H9 (cell line): ENCODE measurements around the gene GADD45A. TPM values are rescaled to one million over a fixed set of nuclear protein-coding genes. Genes with fewer than 3 reads are reported as not detected.

ENCODE experiments used
- DNase-seq: peaks from one replicate; pipeline ENCODE4 v3.0.0-alpha.2; 2017
- H2AFZ ChIP-seq: one replicate; pipeline ENCODE4 v1.6.1; 2013; ENCODE audit warnings: mild to moderate bottlenecking, low read length, control low read depth, moderate library complexity
- H2AK5ac ChIP-seq: 2 replicates; pipeline ENCODE4 v1.6.1; 2013; ENCODE audit warnings: low read length, control low read depth, mixed read lengths; ENCODE audit not compliant: insufficient read length
- H2BK120ac ChIP-seq: one replicate; pipeline ENCODE4 v1.6.1; 2013; ENCODE audit warnings: low read depth, mild to moderate bottlenecking, low read length, control low read depth, inconsistent platforms; ENCODE audit not compliant: poor library complexity, severe bottlenecking
- H2BK12ac ChIP-seq: 2 replicates; pipeline ENCODE4 v1.6.1; 2013; ENCODE audit warnings: low read length, control low read depth, mixed read lengths, low read depth; ENCODE audit not compliant: insufficient read length
- H2BK15ac ChIP-seq: 2 replicates; pipeline ENCODE4 v1.6.1; 2013; ENCODE audit warnings: low read depth, low read length, control low read depth
- H2BK20ac ChIP-seq: one replicate; pipeline ENCODE4 v1.6.1; 2013; ENCODE audit warnings: low read depth, mild to moderate bottlenecking, low read length, control low read depth, inconsistent platforms; ENCODE audit not compliant: poor library complexity, severe bottlenecking
- H2BK5ac ChIP-seq: 2 replicates; pipeline ENCODE4 v1.6.1; 2013; ENCODE audit warnings: low read length, control low read depth, mixed read lengths; ENCODE audit not compliant: insufficient read length
- H3K14ac ChIP-seq: 2 replicates; pipeline ENCODE4 v1.6.1; 2013; ENCODE audit warnings: low read length, control low read depth; ENCODE audit not compliant: insufficient read depth
- H3K18ac ChIP-seq: 2 replicates; pipeline ENCODE4 v1.6.1; 2013; ENCODE audit warnings: low read depth, mild to moderate bottlenecking, mixed read lengths, low read length, control low read depth; ENCODE audit not compliant: insufficient read length
- H3K23ac ChIP-seq: 2 replicates; pipeline ENCODE4 v1.6.1; 2013; ENCODE audit warnings: low read length, control low read depth, mixed read lengths, low read depth; ENCODE audit not compliant: insufficient read length
- H3K23me2 ChIP-seq: 2 replicates; pipeline ENCODE4 v1.6.1; 2013; ENCODE audit warnings: low read depth, mild to moderate bottlenecking, mixed read lengths, low read length, control low read depth; ENCODE audit not compliant: insufficient read length, poor library complexity, severe bottlenecking
- H3K27ac ChIP-seq: 2 replicates; pipeline ENCODE4 v1.5.1; 2013; ENCODE audit warnings: low read length, control low read depth, mixed read lengths, low read depth; ENCODE audit not compliant: insufficient read length
- H3K27me3 ChIP-seq: 2 replicates; pipeline ENCODE4 v1.6.1; 2013; ENCODE audit warnings: low read length, control low read depth, inconsistent platforms; ENCODE audit not compliant: insufficient read depth
- H3K4ac ChIP-seq: 2 replicates; pipeline ENCODE4 v1.6.1; 2013; ENCODE audit warnings: low read depth, mild to moderate bottlenecking, control low read depth, inconsistent platforms, low read length, moderate library complexity
- H3K4me1 ChIP-seq: 2 replicates; pipeline ENCODE4 v1.6.1; 2013; ENCODE audit warnings: low read length, control low read depth, inconsistent platforms; ENCODE audit not compliant: insufficient read depth
- H3K4me2 ChIP-seq: 2 replicates; pipeline ENCODE4 v1.6.1; 2013; ENCODE audit warnings: low read length, control low read depth, mixed read lengths; ENCODE audit not compliant: insufficient read length, insufficient read depth
- H3K56ac ChIP-seq: 2 replicates; pipeline ENCODE4 v1.6.1; 2013; ENCODE audit warnings: low read depth, mild to moderate bottlenecking, mixed read lengths, low read length, control low read depth; ENCODE audit not compliant: insufficient read length
- H3K79me1 ChIP-seq: 2 replicates; pipeline ENCODE4 v1.6.1; 2013; ENCODE audit warnings: low read depth, mild to moderate bottlenecking, moderate library complexity, low read length, control low read depth, inconsistent platforms; ENCODE audit not compliant: insufficient read depth, poor library complexity, severe bottlenecking
- H3K79me2 ChIP-seq: 2 replicates; pipeline ENCODE4 v1.6.1; 2013; ENCODE audit warnings: low read length, control low read depth, inconsistent platforms; ENCODE audit not compliant: insufficient read depth
- H3K9ac ChIP-seq: 2 replicates; pipeline ENCODE4 v1.6.1; 2013; ENCODE audit warnings: low read length, control low read depth, mixed read lengths; ENCODE audit not compliant: insufficient read length; ENCODE audit errors: extremely low read depth
- H3K9me3 ChIP-seq: one replicate; pipeline ENCODE4 v1.6.1; 2013; ENCODE audit warnings: low read depth, low read length, inconsistent platforms; ENCODE audit not compliant: control insufficient read depth
- H3T11ph ChIP-seq: one replicate; pipeline ENCODE4 v1.6.1; 2013; ENCODE audit warnings: mild to moderate bottlenecking, low read length, control low read depth, inconsistent platforms
- H4K20me1 ChIP-seq: one replicate; pipeline ENCODE4 v1.6.1; 2013; ENCODE audit not compliant: control insufficient read depth, insufficient read length, insufficient read depth
- H4K5ac ChIP-seq: 2 replicates; pipeline ENCODE4 v1.6.1; 2013; ENCODE audit warnings: low read depth, mild to moderate bottlenecking, mixed read lengths, low read length, control low read depth; ENCODE audit not compliant: insufficient read length
- H4K8ac ChIP-seq: replicated peaks from 2 replicates; pipeline ENCODE4 v1.6.1; 2013; ENCODE audit warnings: low read length, control low read depth, mixed read lengths, low read depth; ENCODE audit not compliant: insufficient read length
- H4K91ac ChIP-seq: 2 replicates; pipeline ENCODE4 v1.6.1; 2013; ENCODE audit warnings: low read depth, mild to moderate bottlenecking, moderate library complexity, mixed read lengths, low read length, control low read depth; ENCODE audit not compliant: insufficient read length
- H3K27ac Mint-ChIP-seq, 3 experiments: 2 replicates in 2 of 3; 3 replicates in 1 of 3; pipeline ENCODE4 v1.8.0; 2020 to 2021; ENCODE audit warnings: mixed read lengths in 3 of 3, mild to moderate bottlenecking in 1 of 3, moderate library complexity in 1 of 3
- H3K27me3 Mint-ChIP-seq: 2 replicates; pipeline ENCODE4 v1.8.0; 2021; ENCODE audit warnings: low read depth, mild to moderate bottlenecking, moderate library complexity, mixed read lengths
- H3K36me3 Mint-ChIP-seq, 3 experiments: 2 replicates in 2 of 3; 3 replicates in 1 of 3; pipeline ENCODE4 v1.8.0; 2020 to 2021; ENCODE audit warnings: low read depth in 3 of 3, mixed read lengths in 3 of 3; ENCODE audit not compliant: insufficient read depth in 1 of 3
- H3K4me1 Mint-ChIP-seq, 2 experiments: 2 replicates each; pipeline ENCODE4 v1.8.0; 2020; ENCODE audit warnings: mixed read lengths in 2 of 2
- H3K4me3 Mint-ChIP-seq, 2 experiments: 2 replicates in 1 of 2; 3 replicates in 1 of 2; pipeline ENCODE4 v1.8.0; 2020 to 2021; ENCODE audit warnings: mild to moderate bottlenecking in 2 of 2, mixed read lengths in 2 of 2, moderate library complexity in 1 of 2
- H3K9me3 Mint-ChIP-seq, 2 experiments: 2 replicates in 1 of 2; 3 replicates in 1 of 2; pipeline ENCODE4 v1.8.0; 2020; ENCODE audit warnings: mild to moderate bottlenecking in 2 of 2, mixed read lengths in 2 of 2, moderate library complexity in 1 of 2
- WGBS: extraction: QIAGEN DNeasy Blood & Tissue Kit; methylation state at CpG from one replicate; pipeline ENCODE4 v1.1.7; 2013; ENCODE audit warnings: missing lambda C conversion rate, low lambda C conversion rate, mixed read lengths; ENCODE audit not compliant: insufficient read length; ENCODE audit errors: extremely low coverage; 5-methylcytosine and 5-hydroxymethylcytosine counted together
- total RNA-seq: library from RNA; stranded (reverse); gene quantifications from 2 replicates; pipeline ENCODE4 v1.2.1, GENCODE V29; 2021
- TF ChIP-seq, protein P1 (sequence below): fragments of 200-600 bp; sonication (generic); conservative IDR thresholded peaks from 3 replicates; pipeline ENCODE4 v1.8.0; 2021; ENCODE audit warnings: antibody characterized with exemption, mild to moderate bottlenecking

Gene GADD45A
- total RNA-seq, 1 experiment from 2014 or later, result 22.8 TPM

DNA sequence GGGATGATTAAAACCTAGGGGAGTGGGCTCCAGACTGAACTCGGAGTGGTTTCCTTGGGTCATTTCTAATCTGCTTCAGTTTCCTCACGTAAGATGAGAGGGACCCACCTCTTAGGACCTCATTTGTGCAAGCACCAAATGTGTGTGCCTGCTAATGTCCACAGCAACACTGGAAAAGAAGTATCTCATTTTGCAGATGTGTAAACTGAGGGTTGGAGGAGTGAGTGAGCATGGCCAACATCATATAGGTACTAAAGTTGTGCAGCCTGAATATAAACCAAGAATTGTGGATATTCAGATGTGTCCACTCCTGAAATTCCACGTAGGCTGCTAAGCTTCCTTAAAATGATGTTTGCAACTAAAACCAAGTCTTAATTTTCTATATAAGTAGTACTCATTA is 51.7 kb downstream of the GADD45A start:
- peak overlapping the region in 1 of 3 experiments; percentile 86; a peak in 1 of 7 replicates for H3K27ac Mint-ChIP-seq

More for the DNA sequence above, 51.7 kb downstream of the GADD45A start:
- Mint-ChIP-seq H3K36me3 (no peaks in the 10 kb centered on the region), H3K27me3 (no peaks in the 10 kb centered on the region), H3K4me1 (peaks cover 14 to 19% of the 10 kb centered on the region in 2 experiments), H3K4me3 (no peak overlapping the region), H3K9me3 (no peaks in the 10 kb centered on the region; a peak in 1 of 5 replicates)
- H4K20me1 ChIP-seq, result no peaks in the 10 kb centered on the region
- H3K9me3 ChIP-seq, result no peaks in the 10 kb centered on the region
- no peaks in the 10 kb centered on the region; the same call in 1 of the 2 replicates for H3K4me1 ChIP-seq
- H3T11ph ChIP-seq, result no peak overlapping the region
- TF ChIP-seq, protein P1, sequence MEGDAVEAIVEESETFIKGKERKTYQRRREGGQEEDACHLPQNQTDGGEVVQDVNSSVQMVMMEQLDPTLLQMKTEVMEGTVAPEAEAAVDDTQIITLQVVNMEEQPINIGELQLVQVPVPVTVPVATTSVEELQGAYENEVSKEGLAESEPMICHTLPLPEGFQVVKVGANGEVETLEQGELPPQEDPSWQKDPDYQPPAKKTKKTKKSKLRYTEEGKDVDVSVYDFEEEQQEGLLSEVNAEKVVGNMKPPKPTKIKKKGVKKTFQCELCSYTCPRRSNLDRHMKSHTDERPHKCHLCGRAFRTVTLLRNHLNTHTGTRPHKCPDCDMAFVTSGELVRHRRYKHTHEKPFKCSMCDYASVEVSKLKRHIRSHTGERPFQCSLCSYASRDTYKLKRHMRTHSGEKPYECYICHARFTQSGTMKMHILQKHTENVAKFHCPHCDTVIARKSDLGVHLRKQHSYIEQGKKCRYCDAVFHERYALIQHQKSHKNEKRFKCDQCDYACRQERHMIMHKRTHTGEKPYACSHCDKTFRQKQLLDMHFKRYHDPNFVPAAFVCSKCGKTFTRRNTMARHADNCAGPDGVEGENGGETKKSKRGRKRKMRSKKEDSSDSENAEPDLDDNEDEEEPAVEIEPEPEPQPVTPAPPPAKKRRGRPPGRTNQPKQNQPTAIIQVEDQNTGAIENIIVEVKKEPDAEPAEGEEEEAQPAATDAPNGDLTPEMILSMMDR, result no peak
- no peak overlapping the region for H3K27ac ChIP-seq
- H4K8ac ChIP-seq, result no peak overlapping the region
- no peak overlapping the region for H2BK120ac ChIP-seq
- no peak overlapping the region for H2BK5ac ChIP-seq
- H3K18ac ChIP-seq, result no peak overlapping the region
- H2BK12ac ChIP-seq, result no peak overlapping the region
- H2AFZ ChIP-seq, result no peak overlapping the region
- H3K9ac ChIP-seq, result no peak overlapping the region
- H3K4me2 ChIP-seq, result no peak overlapping the region
- no peak overlapping the region for H3K4ac ChIP-seq
- no peak overlapping the region for H4K91ac ChIP-seq
- H3K27me3 ChIP-seq, result no peaks in the 10 kb centered on the region
- no peaks in the 10 kb centered on the region for H3K79me2 ChIP-seq
- H4K5ac ChIP-seq, result no peak overlapping the region
- H3K14ac ChIP-seq, result no peak overlapping the region
- no peak overlapping the region for H3K23ac ChIP-seq
- no peak overlapping the region for H2BK15ac ChIP-seq
- no peaks in the 10 kb centered on the region for H3K23me2 ChIP-seq
- H2AK5ac ChIP-seq, result no peak overlapping the region
- H3K56ac ChIP-seq, result no peak overlapping the region
- whole genome bisulfite sequencing, result no CpG with 5 or more reads among the region's 3 CpGs
- no peaks in the 10 kb centered on the region for H3K79me1 ChIP-seq
- no peak for DNase-seq
- H2BK20ac ChIP-seq, result no peak overlapping the region
